HUES6 (cell line): ENCODE data around the gene DMRTA2.

Experiments
- H3K27ac ChIP-seq: 2 replicates; pipeline ENCODE4 v1.7.0; 2013; ENCODE audit warnings: low read depth, mild to moderate bottlenecking, low read length, inconsistent platforms
- H3K27me3 ChIP-seq: 2 replicates; pipeline ENCODE4 v1.6.1; 2013; ENCODE audit warnings: low read length; ENCODE audit not compliant: control insufficient read depth, insufficient read depth
- H3K36me3 ChIP-seq: 2 replicates; pipeline ENCODE4 v1.6.1; 2013; ENCODE audit warnings: low read length; ENCODE audit not compliant: control insufficient read depth, insufficient read depth
- H3K4me1 ChIP-seq: 2 replicates; pipeline ENCODE4 v1.6.1; 2013; ENCODE audit warnings: low read length; ENCODE audit not compliant: control insufficient read depth, insufficient read depth
- H3K4me3 ChIP-seq: 2 replicates; pipeline ENCODE4 v1.5.1; 2013; ENCODE audit warnings: low read depth, low read length
- H3K9ac ChIP-seq: one replicate; pipeline ENCODE4 v1.6.1; 2013; ENCODE audit warnings: mild to moderate bottlenecking, low read length
- H3K9me3 ChIP-seq: 2 replicates; pipeline ENCODE4 v1.6.1; 2013; ENCODE audit warnings: low read depth, low read length; ENCODE audit not compliant: control insufficient read depth, insufficient read depth

Gene DMRTA2

DNA sequence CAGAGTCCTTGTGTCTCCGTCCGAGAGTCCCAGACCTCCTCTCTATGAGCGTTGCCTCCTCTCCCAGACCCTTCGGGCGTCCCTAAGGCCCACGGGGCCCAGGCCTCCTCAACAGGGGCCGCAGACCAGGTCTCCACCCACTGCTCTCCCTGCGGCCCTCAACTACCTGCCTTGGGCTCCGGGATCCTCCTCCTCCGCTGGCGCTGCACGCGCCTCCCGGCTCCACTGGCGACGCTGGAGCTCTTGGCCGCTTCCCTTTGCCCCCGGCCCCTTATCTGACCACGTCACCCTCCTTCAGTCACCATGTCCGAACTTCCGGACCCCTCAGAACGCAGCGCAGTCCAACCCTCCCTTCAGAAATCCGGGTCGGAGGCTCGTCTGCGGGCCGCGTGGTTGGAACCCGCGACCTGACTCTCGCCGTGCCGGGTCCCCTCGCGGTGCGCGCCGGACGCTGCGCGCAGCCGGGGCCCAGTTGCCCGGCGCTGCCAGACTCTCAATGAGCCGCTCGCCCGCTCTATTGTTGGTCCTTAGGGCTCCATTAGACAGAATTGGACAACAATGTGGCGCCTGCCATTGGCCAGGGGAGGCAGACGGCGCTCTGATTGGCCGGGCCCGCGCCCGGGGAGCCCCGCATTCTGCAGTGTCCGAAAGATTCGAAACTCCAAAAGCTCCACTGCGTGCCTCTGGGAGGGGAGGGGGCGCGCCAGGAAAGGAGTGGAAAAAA is at the start of gene DMRTA2:
Gene DMRTA2 (minus strand): TSS at position 498 of the 724 bp plus-strand sequence. CDS start 1,907 bp downstream, outside the sequence.
- Histone ChIP-seq H3K4me1 (peaks cover 40% of the 10 kb centered on the region), H3K9ac (no peak within 1 kb of the TSS), H3K27me3 (peaks cover 100% of the 10 kb centered on the region), H3K27ac (no peak within 1 kb of the TSS), H3K9me3 (no peaks in the 10 kb centered on the region), H3K4me3 (peak within 1 kb of the TSS; percentile 68), H3K36me3 (no peaks in the 10 kb centered on the region)

DNA sequence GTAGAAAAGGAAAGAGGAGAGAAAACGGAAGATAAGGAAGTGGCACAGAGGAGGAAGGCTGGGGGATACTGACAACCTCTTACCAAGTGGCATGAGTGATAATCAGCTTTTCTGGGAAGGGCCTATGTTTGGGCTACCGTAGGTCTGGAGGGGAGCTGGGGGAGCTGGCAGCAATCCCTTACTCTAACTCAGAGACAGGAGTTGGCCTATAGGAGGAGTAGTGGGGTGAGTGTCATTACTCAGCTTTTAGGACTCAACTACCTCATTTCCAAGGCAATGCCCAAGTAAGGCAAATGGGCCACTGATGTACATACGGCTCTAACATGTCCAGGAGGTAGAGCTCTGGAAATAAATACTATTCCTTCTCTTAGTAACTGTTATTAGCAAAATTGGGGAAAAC is 48.7 kb upstream of the DMRTA2 start:
- Histone ChIP-seq H3K9me3 (no peaks in the 10 kb centered on the region), H3K4me3 (no peak overlapping the region), H3K4me1 (peaks cover 11% of the 10 kb centered on the region; the same call in 1 of the 2 replicates), H3K9ac (no peak overlapping the region), H3K36me3 (no peaks in the 10 kb centered on the region), H3K27ac (no peak overlapping the region), H3K27me3 (no peaks in the 10 kb centered on the region)

DNA sequence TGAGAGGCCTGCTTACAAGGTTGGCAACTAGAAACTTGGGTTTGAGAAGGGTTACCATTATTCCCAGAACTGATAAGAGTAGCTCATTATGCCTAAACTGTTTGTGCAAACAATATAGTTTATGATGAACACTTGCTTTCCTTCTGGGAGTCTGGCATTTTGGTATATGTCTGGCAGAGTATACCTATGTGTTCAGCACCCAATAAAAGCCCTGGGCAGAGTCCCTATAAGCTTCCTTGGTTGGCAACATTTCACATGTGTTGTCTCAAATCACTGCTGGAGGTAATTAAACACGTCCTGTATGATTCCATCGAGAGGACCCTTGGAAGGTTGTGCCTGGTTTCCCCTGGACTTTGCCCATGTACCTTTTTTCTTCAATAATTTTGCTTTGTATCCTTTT is 39.7 kb upstream of the DMRTA2 start:
- Histone ChIP-seq H3K36me3 (no peaks in the 10 kb centered on the region), H3K27ac (no peak overlapping the region), H3K4me1 (no peaks in the 10 kb centered on the region), H3K9ac (no peak overlapping the region), H3K9me3 (no peaks in the 10 kb centered on the region), H3K4me3 (no peak overlapping the region), H3K27me3 (no peaks in the 10 kb centered on the region)

DNA sequence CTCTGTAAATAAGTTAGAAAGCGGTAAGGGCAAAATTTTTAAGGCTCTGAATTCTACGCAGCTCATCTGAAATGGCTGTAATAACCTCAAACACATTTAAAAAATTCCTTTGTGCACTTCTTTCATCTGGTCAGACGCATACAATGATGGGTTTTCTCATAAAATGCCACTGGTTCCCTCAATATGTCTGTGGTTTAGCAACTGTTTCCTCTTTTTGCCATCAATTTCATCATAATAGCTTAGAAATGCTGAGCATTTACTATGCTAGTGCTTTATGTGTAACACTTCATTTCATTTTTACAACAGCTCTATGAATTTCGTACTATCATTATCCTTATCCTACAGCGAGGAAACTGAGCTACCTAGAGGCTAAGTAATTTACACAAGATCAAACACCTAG is 35.3 kb upstream of the DMRTA2 start:
- no peaks in the 10 kb centered on the region for H3K27me3 ChIP-seq
- H3K4me1 ChIP-seq = no peaks in the 10 kb centered on the region
- H3K36me3 ChIP-seq = no peaks in the 10 kb centered on the region
- no peak overlapping the region for H3K4me3 ChIP-seq
- no peak overlapping the region for H3K9ac ChIP-seq
- no peak overlapping the region for H3K27ac ChIP-seq
- H3K9me3 ChIP-seq = no peaks in the 10 kb centered on the region

DNA sequence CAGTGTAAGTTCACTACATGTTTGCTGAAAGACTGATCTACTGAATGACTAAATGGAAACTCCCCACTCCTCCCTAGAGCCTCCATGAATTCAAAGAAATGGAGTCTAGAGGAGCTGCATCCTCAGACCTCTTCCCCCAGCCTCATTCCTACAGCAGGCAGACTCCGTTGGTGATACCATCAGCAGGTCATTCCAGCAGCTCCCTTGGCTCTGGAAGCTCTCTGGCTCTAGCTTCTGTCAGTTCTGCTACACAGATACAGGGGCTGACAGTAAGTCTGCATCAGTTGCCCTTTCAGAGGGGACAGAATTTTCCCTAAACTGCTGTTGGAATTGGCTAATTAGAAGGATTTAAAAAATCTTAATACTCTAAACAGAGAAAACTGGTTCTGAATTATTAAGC is 31.7 kb upstream of the DMRTA2 start:
- Histone ChIP-seq H3K4me1 (no peaks in the 10 kb centered on the region), H3K9ac (no peak overlapping the region), H3K27me3 (no peaks in the 10 kb centered on the region), H3K36me3 (no peaks in the 10 kb centered on the region), H3K4me3 (no peak overlapping the region), H3K27ac (no peak overlapping the region), H3K9me3 (no peaks in the 10 kb centered on the region)

DNA sequence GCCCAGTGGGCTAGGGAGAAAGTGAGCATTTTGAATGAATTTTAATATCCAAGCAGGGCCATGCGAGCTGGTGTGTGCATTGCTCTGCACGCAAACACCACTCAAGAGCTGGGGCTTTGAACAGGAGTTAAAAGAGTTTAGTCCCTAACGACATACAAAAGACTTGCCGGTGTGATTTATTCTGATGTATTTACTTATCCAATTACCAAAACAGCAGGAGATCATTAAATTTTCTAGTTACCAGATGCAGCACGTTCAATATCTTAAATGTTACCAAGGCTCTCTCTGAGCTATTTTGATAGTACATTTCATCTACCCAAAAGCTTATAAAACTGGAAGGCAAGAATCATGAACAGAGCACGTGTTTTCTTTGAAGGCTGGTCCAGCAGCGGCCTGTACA is 30.0 kb upstream of the DMRTA2 start:
- no peak overlapping the region for H3K4me3 ChIP-seq
- H3K27me3 ChIP-seq = no peaks in the 10 kb centered on the region
- H3K36me3 ChIP-seq = no peaks in the 10 kb centered on the region
- no peaks in the 10 kb centered on the region for H3K4me1 ChIP-seq
- H3K9ac ChIP-seq = no peak overlapping the region
- no peaks in the 10 kb centered on the region for H3K9me3 ChIP-seq
- no peak overlapping the region for H3K27ac ChIP-seq

DNA sequence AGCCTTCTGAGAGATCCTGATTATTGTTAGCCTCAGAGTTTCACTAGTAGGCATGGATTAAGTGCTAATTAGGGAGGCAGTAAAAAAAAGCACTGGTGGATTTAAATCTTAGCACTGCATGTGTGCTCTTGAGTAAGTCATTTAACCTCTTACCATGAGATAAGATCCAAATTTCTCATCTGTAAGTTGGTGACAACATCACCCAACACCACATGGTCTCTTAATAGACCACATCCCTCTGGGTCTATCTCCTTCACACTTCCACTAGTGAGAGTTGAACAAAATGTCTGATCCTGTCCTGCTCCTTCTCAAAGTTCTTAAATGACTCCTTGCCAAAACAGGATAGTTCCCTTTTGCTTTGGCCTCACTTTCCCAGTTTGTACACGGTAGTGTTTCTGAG is 29.5 kb upstream of the DMRTA2 start:
- H3K9me3 ChIP-seq = no peaks in the 10 kb centered on the region
- H3K4me3 ChIP-seq = no peak overlapping the region
- H3K36me3 ChIP-seq = no peaks in the 10 kb centered on the region
- H3K9ac ChIP-seq = no peak overlapping the region
- no peak overlapping the region for H3K27ac ChIP-seq
- no peaks in the 10 kb centered on the region for H3K27me3 ChIP-seq
- H3K4me1 ChIP-seq = no peaks in the 10 kb centered on the region

DNA sequence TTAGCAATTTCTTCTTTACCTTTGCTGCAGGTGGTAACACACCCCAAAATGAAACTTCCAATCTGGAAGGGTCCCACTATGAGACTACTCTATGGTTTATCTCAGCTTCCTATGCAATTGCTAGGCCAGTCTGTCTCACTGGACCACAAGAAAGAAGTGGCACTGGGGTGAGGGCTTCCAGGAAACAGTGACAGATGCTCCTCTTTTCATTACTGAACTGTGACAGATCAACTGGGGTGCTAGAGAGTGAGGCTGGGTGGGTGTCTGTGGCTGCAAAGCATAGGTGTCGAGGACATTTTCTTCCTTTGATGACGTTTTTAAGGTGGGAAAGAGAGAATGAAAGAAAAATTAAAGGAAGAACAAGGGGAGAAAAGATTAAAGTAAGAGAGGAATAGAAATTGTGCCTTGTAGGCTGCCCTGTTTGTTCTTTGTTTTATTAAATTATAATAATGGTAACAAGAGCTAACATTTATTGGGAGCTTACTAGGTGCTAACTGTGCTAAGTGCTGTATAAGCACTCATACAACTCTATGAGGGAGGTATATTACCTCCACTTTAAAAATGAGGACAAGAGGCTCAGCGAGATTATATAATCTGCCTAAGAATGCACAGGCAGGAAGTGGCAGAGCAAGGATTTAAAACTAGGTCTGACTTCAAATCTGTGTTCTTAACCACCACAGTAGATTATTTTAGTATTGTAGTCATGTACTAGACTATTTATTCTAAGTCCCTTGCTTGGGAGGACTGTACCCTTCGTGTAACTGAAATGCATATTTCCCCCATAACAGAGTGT is 27.8 kb upstream of the DMRTA2 start:
- Histone ChIP-seq H3K9me3 (no peaks in the 10 kb centered on the region), H3K27ac (no peak overlapping the region), H3K9ac (no peak overlapping the region), H3K36me3 (no peaks in the 10 kb centered on the region), H3K4me3 (no peak overlapping the region), H3K4me1 (no peaks in the 10 kb centered on the region), H3K27me3 (no peaks in the 10 kb centered on the region)

DNA sequence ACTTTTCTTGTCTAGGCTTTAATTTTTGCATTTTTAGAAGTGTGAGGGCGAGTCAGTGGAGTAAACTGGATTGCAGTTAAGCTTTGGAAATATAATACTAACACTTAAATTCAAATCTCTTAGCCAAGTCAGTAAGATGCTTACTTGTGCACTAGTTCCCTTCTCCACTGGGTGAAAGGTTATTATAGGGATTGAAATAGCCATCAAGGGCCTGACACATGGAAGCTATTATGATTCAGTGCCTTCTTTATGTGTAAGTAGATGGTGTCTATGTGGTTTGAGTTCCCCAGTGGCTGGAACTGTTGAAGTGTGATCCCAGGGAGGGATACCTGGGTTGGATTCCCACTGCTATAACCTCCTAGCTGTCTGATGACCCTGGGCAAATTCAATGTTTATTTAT is 24.7 kb upstream of the DMRTA2 start:
- H3K27me3 ChIP-seq = no peaks in the 10 kb centered on the region
- no peaks in the 10 kb centered on the region for H3K36me3 ChIP-seq

DNA sequence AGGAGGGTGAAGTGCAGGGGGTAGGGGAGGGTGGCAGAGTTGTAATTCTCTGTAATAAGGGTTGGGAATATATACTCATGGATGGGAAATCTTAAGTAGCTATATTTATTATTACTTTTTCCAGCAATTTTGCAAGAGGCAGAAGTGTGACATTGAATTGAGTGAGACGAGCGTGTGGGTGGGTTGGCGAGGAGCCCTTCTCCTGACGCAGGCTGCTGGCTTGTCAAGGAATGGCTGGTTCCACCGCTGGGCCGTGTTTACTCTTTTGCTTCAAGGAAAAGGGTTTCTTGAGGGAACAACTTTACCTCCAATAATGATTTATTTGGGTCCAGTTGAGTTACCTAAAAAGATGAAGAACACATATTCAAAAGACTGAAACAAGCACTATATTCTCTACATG is 17.9 kb upstream of the DMRTA2 start:
- no peak overlapping the region for H3K27ac ChIP-seq
- H3K36me3 ChIP-seq = 0 out of 2 replicates have a peak, but pooled peaks cover 2% of the 10 kb centered on the region
- H3K27me3 ChIP-seq = no peaks in the 10 kb centered on the region
- H3K9ac ChIP-seq = no peak overlapping the region
- H3K4me1 ChIP-seq = no peaks in the 10 kb centered on the region
- H3K9me3 ChIP-seq = no peaks in the 10 kb centered on the region
- H3K4me3 ChIP-seq = no peak overlapping the region

More for the DNA sequence above, 24.7 kb upstream of the DMRTA2 start:
- no peak overlapping the region for H3K9ac ChIP-seq
- H3K4me1 ChIP-seq = no peaks in the 10 kb centered on the region
- H3K4me3 ChIP-seq = no peak overlapping the region
- H3K9me3 ChIP-seq = no peaks in the 10 kb centered on the region
- no peak overlapping the region for H3K27ac ChIP-seq

DNA sequence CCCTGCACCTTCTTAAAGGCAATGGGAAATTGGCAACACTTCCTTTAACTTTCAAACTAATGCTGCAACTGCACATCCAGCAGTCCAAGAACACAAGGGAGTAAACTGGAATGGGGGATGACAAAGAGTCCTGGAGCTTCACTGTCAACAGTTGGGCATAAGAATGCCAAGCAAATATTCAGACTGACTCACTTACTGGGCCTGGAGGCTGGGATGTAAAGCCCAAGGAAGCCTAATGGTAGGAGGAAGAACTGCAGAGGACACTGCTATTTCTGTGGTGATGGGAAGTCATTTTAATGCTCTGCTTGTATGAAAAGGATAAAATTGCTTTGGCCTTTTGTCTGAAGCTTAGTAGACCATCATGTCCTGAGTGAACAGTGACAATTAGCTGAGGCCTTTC is 15.7 kb upstream of the DMRTA2 start:
- H3K9ac ChIP-seq = no peak overlapping the region
- H3K27ac ChIP-seq = no peak overlapping the region
- no peaks in the 10 kb centered on the region for H3K9me3 ChIP-seq
- H3K27me3 ChIP-seq = peaks cover 11% of the 10 kb centered on the region
- H3K36me3 ChIP-seq = 0 out of 2 replicates have a peak, but pooled peaks cover 2% of the 10 kb centered on the region
- no peak overlapping the region for H3K4me3 ChIP-seq
- no peaks in the 10 kb centered on the region for H3K4me1 ChIP-seq
